HCT116 (cell line): ENCODE measurements around the gene EXOSC9. TPM values are rescaled to one million over a fixed set of nuclear protein-coding genes. Genes with fewer than 3 reads are reported as not detected.

Source experiments
- ATAC-seq: fragments of 200-7000 bp; cut with Tn5 transposase; 2 replicates; pipeline ENCODE4 v1.9.1; 2020; ENCODE audit warnings: mild to moderate bottlenecking, moderate library complexity
- BruUV-seq: library from RNA; stranded (reverse); fragments of 400-500 nt; replicated peaks from 2 replicates; lab custom pipeline; 2021; lab: Mats Ljungman, UMichigan
- CTCF ChIA-PET: fragments of 300-600 bp; sonication (Branson Sonifier 250); formaldehyde crosslinking; loops from one replicate; lab custom pipeline; 2021; ENCODE audit warnings: antibody characterized with exemption; lab: Charles Lee
- POLR2A ChIA-PET: fragments of 300-600, 350-600 bp; sonication (Branson Sonifier 250); formaldehyde crosslinking; loops from one replicate; lab custom pipeline; 2021; ENCODE audit warnings: antibody characterized with exemption; lab: Charles Lee
- RAD21 ChIA-PET, 2 experiments: fragments of 300-600 bp; sonication (Branson Sonifier 250); formaldehyde crosslinking; loops; one replicate each; lab custom pipeline; 2023; ENCODE audit warnings: low total read pairs in 2 of 2; ENCODE audit not compliant: uncharacterized antibody in 2 of 2, unreplicated experiment in 2 of 2, low non-redundant PET in 1 of 2; lab: Charles Lee
- DNase-seq: peaks from one replicate; pipeline ENCODE4 v3.0.0-alpha.2; 2010; ENCODE audit warnings: low read depth, low spot score
- H2AFZ ChIP-seq: fragments of 200-600 bp; shearing (Covaris generic), sonication (generic); 2 replicates; pipeline ENCODE4 v1.6.1; 2017; ENCODE audit warnings: low read depth, mixed run types, mixed read lengths, antibody characterized with exemption, low read length; ENCODE audit not compliant: poor library complexity, severe bottlenecking
- H3K27ac ChIP-seq: 2 replicates; pipeline ENCODE4 v1.5.1; 2012; ENCODE audit warnings: low read depth, low read length
- H3K27me3 ChIP-seq: fragments of 200-600 bp; sonication (generic); 2 replicates; pipeline ENCODE4 v1.6.1; 2016; ENCODE audit warnings: mixed run types, low read length, mixed read lengths; ENCODE audit not compliant: insufficient read depth
- H3K36me3 ChIP-seq, 2 experiments: fragments of 200-500 bp in 1 of 2; fragments of 200-600 bp in 1 of 2; sonication (Bioruptor generic) in 1 of 2; sonication (generic) in 1 of 2; 2 replicates each; pipeline versions ENCODE4 v1.5.1 to v1.6.1; 2014 to 2016; ENCODE audit warnings: low read length in 2 of 2, inconsistent platforms in 1 of 2, mixed read lengths in 1 of 2, mixed run types in 1 of 2; ENCODE audit not compliant: insufficient read depth in 2 of 2, control insufficient read depth in 1 of 2
- H3K4me1 ChIP-seq, 2 experiments: fragments of 200-600 bp in 1 of 2; sonication (generic) in 1 of 2; 2 replicates each; pipeline versions ENCODE4 v1.5.1 to v1.6.1; 2012 to 2017; ENCODE audit warnings: low read length in 2 of 2, inconsistent platforms in 1 of 2, mild to moderate bottlenecking in 1 of 2, mixed read lengths in 1 of 2, mixed run types in 1 of 2, moderate library complexity in 1 of 2; ENCODE audit not compliant: insufficient read depth in 2 of 2, control insufficient read depth in 1 of 2
- H3K4me2 ChIP-seq: fragments of 200-600 bp; sonication (generic); 2 replicates; pipeline ENCODE4 v1.6.1; 2017; ENCODE audit warnings: mixed run types, low read length, mixed read lengths
- H3K4me3 ChIP-seq, 2 experiments: fragments of 200-600 bp in 1 of 2; sonication (generic) in 1 of 2; replicated peaks in 1 of 2; 2 replicates each; pipeline ENCODE4 v1.5.1; 2011 to 2016; ENCODE audit warnings: low read length in 2 of 2, control low read depth in 1 of 2, low read depth in 1 of 2, mild to moderate bottlenecking in 1 of 2, mixed read lengths in 1 of 2, mixed run types in 1 of 2
- H3K79me2 ChIP-seq: fragments of 200-600 bp; sonication (generic); 2 replicates; pipeline ENCODE4 v1.6.1; 2017; ENCODE audit warnings: mild to moderate bottlenecking, mixed run types, low read length, moderate library complexity, mixed read lengths; ENCODE audit not compliant: insufficient read depth
- H3K9ac ChIP-seq: fragments of 200-600 bp; sonication (generic); 2 replicates; pipeline ENCODE4 v1.6.1; 2016; ENCODE audit warnings: low read length, mixed read lengths
- H3K9me2 ChIP-seq: fragments of 200-600 bp; sonication (generic), shearing (Covaris generic); 2 replicates; pipeline ENCODE4 v1.6.1; 2017; ENCODE audit warnings: mixed run types, mild to moderate bottlenecking, moderate library complexity; ENCODE audit not compliant: insufficient read depth
- H3K9me3 ChIP-seq, 2 experiments: fragments of 200-500 bp in 1 of 2; fragments of 200-600 bp in 1 of 2; sonication (Bioruptor generic) in 1 of 2; sonication (generic) in 1 of 2; 2 replicates each; pipeline ENCODE4 v1.6.1; 2014 to 2017; ENCODE audit warnings: low read length in 2 of 2, mixed read lengths in 2 of 2, inconsistent platforms in 1 of 2, low read depth in 1 of 2, mild to moderate bottlenecking in 1 of 2, mixed run types in 1 of 2, moderate library complexity in 1 of 2; ENCODE audit not compliant: control insufficient read depth in 1 of 2, insufficient read depth in 1 of 2
- H4K20me1 ChIP-seq: fragments of 200-600 bp; sonication (generic), shearing (Covaris generic); 2 replicates; pipeline ENCODE4 v1.6.1; 2017; ENCODE audit warnings: mixed run types, mild to moderate bottlenecking, moderate library complexity; ENCODE audit not compliant: insufficient read depth
- CBX3 ChIP-seq: IDR thresholded peaks from 2 replicates; pipeline ENCODE4 v1.6.1; 2012; ENCODE audit warnings: low read depth
- CEBPB ChIP-seq: IDR thresholded peaks from 2 replicates; pipeline ENCODE4 v1.6.1; 2012; ENCODE audit warnings: low read depth
- EGR1 ChIP-seq: IDR thresholded peaks from 2 replicates; pipeline ENCODE4 v1.6.1; 2012; ENCODE audit warnings: low read depth
- EZH2 ChIP-seq: fragments of 200-600 bp; sonication (generic); IDR thresholded peaks from 2 replicates; pipeline ENCODE4 v1.6.1; 2017; ENCODE audit warnings: antibody characterized with exemption, mixed run types
- EZH2phosphoT487 ChIP-seq: fragments of 200-600 bp; IDR thresholded peaks from 2 replicates; pipeline ENCODE4 v1.6.1; 2018; ENCODE audit warnings: antibody characterized with exemption, borderline replicate concordance
- JUND ChIP-seq: IDR thresholded peaks from 2 replicates; pipeline ENCODE4 v1.6.1; 2012
- POLR2A ChIP-seq: IDR thresholded peaks from 2 replicates; pipeline ENCODE4 v1.7.0; 2011; ENCODE audit warnings: borderline replicate concordance; ENCODE audit not compliant: insufficient read depth, insufficient read length; ENCODE audit errors: extremely low read depth
- RAD21 ChIP-seq: IDR thresholded peaks from 2 replicates; pipeline ENCODE4 v1.6.1; 2012; ENCODE audit warnings: low read depth, mild to moderate bottlenecking
- SP1 ChIP-seq: IDR thresholded peaks from 2 replicates; pipeline ENCODE4 v1.6.1; 2012; ENCODE audit warnings: low read depth
- SRF ChIP-seq: IDR thresholded peaks from 2 replicates; pipeline ENCODE4 v1.6.1; 2012; ENCODE audit warnings: low read depth
- TCF7L2 ChIP-seq: IDR thresholded peaks from 2 replicates; pipeline ENCODE4 v1.7.0; 2011; ENCODE audit warnings: borderline replicate concordance, inconsistent platforms; ENCODE audit not compliant: insufficient read depth, insufficient read length; ENCODE audit errors: extremely low read depth
- YY1 ChIP-seq: IDR thresholded peaks from 2 replicates; pipeline ENCODE4 v1.6.1; 2011; ENCODE audit warnings: low read length, low read depth, moderate library complexity, mild to moderate bottlenecking; ENCODE audit not compliant: insufficient replicate concordance; ENCODE audit errors: extremely low read depth
- ZFX ChIP-seq: fragments of 450-650 bp; IDR thresholded peaks from 2 replicates; pipeline ENCODE4 v1.6.1; 2017
- ZNF274 ChIP-seq: fragments of 200-500 bp; sonication (Bioruptor generic); IDR thresholded peaks from 2 replicates; pipeline ENCODE4 v1.6.1; 2014; ENCODE audit warnings: mild to moderate bottlenecking, low read depth, low read length, inconsistent platforms
- intact Hi-C: fragments of 100-400 bp; cut with micrococcal nuclease; formaldehyde crosslinking; loops from 2 replicates; pipeline ENCODE4 v1.10.0; 2022
- total RNA-seq: library from RNA; stranded (reverse); gene quantifications from one replicate; pipeline ENCODE4 v1.2.1, GENCODE V29; 2021; ENCODE audit not compliant: unreplicated experiment
- TF ChIP-seq, protein P1 (sequence below): IDR thresholded peaks from 2 replicates; pipeline ENCODE4 v1.6.1; 2012
- TF ChIP-seq, protein P2 (sequence below), 3 experiments: fragments of 200-600 bp in 1 of 3; sonication (generic) in 1 of 3; IDR thresholded peaks in 2 of 3; conservative IDR thresholded peaks in 1 of 3; 2 replicates each; pipeline ENCODE4 v1.5.1; 2012 to 2017; ENCODE audit warnings: low read depth in 2 of 3, low read length in 2 of 3, antibody characterized with exemption in 1 of 3, borderline replicate concordance in 1 of 3, control low read depth in 1 of 3, mild to moderate bottlenecking in 1 of 3, mixed read lengths in 1 of 3, mixed run types in 1 of 3, moderate library complexity in 1 of 3; ENCODE audit not compliant: insufficient read depth in 1 of 3
- TF ChIP-seq, protein P3 (sequence below): IDR thresholded peaks from 2 replicates; pipeline ENCODE4 v1.6.1; 2012

The EXOSC9 gene
- total RNA-seq, 1 experiment from 2014 or later = 58.6 TPM

DNA sequence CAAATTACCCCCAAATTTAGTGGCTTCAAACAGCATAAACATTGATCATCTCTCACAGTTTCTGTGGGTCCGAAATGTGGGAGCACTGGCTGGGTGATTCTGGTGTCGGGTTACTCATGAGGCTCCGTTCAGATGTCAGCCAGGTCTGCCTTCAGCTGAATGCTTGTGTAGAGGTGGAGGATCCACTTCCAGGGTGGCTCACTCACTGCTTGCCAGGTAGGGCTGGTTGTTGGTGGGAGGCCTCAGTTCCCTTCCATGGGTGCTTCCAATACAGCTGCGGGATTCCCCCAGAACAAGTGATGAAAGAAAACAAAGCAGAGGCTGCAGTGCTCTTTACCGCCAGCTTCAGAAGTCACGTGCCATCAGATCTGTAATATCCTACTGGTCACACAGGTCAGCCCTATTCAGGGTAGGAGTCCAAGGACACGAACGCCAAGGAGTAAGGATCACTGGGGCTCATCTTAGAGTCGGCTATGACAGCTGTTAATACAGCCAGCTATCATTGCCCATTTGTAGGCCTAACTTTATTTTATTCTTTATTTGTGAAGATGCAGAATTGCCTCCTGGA lies 35.1 kb upstream of the EXOSC9 start:
- no peak overlapping the region for H3K9ac ChIP-seq
- H3K4me3 ChIP-seq = no peak overlapping the region
- H3K9me3 ChIP-seq = no peaks in the 10 kb centered on the region
- no peaks in the 10 kb centered on the region for H3K9me2 ChIP-seq
- H3K4me1 ChIP-seq = no peaks in the 10 kb centered on the region
- no TSS peak for BruUV-seq
- no peak for TF ChIP-seq YY1
- TF ChIP-seq ZFX = no peak
- no peak for TF ChIP-seq RAD21
- no peak for TF ChIP-seq SRF
- TF ChIP-seq CBX3 = no peak
- TF ChIP-seq CEBPB = no peak
- TF ChIP-seq, all 23 proteins: peak for 0
- Histone ChIP-seq H3K79me2 (no peaks in the 10 kb centered on the region), H3K27me3 (no peaks in the 10 kb centered on the region), H4K20me1 (no peaks in the 10 kb centered on the region), H2AFZ (no peak overlapping the region), H3K27ac (no peak overlapping the region), H3K36me3 (no peaks in the 10 kb centered on the region), H3K4me2 (no peak overlapping the region)
- POLR2A ChIA-PET = no interaction called here
- CTCF ChIA-PET = no interaction called here
- intact Hi-C loops = no loop called here
- no peak for ATAC-seq
- RAD21 ChIA-PET = no interaction called here
- no peak for DNase-seq

DNA sequence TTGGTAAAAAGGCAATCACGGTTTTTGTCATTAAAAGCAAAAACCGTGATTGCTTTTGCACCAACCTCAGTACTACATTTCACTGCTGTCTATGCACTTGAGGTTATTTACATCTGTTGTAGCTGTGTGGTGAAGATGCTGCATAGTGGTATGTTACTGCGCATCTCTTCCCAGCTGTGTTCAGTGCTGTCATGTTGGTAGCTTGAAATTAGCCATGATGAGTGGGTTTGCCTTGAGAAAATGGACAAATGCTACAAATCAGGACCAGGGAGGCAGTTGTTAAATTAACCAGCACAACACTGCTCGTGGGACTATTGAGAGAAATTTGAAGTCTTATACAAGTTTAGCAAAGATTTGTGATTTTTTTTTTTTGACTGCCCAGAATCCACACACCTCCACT lies 34.0 kb upstream of the EXOSC9 start:
- Histone ChIP-seq H3K79me2 (no peaks in the 10 kb centered on the region), H3K4me3 (no peak overlapping the region), H2AFZ (no peak overlapping the region), H3K9me2 (no peaks in the 10 kb centered on the region), H3K36me3 (no peaks in the 10 kb centered on the region), H3K4me1 (no peaks in the 10 kb centered on the region), H3K9me3 (no peaks in the 10 kb centered on the region), H3K9ac (no peak overlapping the region), H3K27me3 (no peaks in the 10 kb centered on the region), H3K27ac (no peak overlapping the region), H4K20me1 (no peaks in the 10 kb centered on the region), H3K4me2 (no peak overlapping the region)
- RAD21 ChIA-PET = no interaction called here
- DNase-seq (no peak), ATAC-seq (no peak)
- no TSS peak for BruUV-seq
- intact Hi-C loops = no loop called here
- CTCF ChIA-PET = no interaction called here
- POLR2A ChIA-PET = no interaction called here
- no peak for TF ChIP-seq SP1
- no peak for TF ChIP-seq ZNF274
- TF ChIP-seq EGR1 = no peak
- TF ChIP-seq, protein P1, sequence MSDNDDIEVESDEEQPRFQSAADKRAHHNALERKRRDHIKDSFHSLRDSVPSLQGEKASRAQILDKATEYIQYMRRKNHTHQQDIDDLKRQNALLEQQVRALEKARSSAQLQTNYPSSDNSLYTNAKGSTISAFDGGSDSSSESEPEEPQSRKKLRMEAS = no peak
- no peak for TF ChIP-seq ZFX
- TF ChIP-seq EZH2 = no peak
- no peak for TF ChIP-seq CBX3
- no peak for TF ChIP-seq JUND
- TF ChIP-seq EZH2phosphoT487 = no peak
- no peak for TF ChIP-seq SRF
- no peak for TF ChIP-seq POLR2A
- TF ChIP-seq TCF7L2 = no peak
- TF ChIP-seq, protein P2, sequence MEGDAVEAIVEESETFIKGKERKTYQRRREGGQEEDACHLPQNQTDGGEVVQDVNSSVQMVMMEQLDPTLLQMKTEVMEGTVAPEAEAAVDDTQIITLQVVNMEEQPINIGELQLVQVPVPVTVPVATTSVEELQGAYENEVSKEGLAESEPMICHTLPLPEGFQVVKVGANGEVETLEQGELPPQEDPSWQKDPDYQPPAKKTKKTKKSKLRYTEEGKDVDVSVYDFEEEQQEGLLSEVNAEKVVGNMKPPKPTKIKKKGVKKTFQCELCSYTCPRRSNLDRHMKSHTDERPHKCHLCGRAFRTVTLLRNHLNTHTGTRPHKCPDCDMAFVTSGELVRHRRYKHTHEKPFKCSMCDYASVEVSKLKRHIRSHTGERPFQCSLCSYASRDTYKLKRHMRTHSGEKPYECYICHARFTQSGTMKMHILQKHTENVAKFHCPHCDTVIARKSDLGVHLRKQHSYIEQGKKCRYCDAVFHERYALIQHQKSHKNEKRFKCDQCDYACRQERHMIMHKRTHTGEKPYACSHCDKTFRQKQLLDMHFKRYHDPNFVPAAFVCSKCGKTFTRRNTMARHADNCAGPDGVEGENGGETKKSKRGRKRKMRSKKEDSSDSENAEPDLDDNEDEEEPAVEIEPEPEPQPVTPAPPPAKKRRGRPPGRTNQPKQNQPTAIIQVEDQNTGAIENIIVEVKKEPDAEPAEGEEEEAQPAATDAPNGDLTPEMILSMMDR (IDR thresholded peaks at IDR 0.05 in 2 of 3, conservative IDR thresholded peaks at IDR 0.05 in 1 of 3; ENCODE audit: borderline replicate concordance in 1 of 3, insufficient read depth in 1 of 3, low read depth in 2 of 3, low read length in 2 of 3) = no peak
- TF ChIP-seq, protein P3, sequence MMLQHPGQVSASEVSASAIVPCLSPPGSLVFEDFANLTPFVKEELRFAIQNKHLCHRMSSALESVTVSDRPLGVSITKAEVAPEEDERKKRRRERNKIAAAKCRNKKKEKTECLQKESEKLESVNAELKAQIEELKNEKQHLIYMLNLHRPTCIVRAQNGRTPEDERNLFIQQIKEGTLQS = no peak
- TF ChIP-seq YY1 = no peak
